Smooth muscle cell (in vitro differentiated cells): ENCODE results near the gene ATP2A1. TPM values are rescaled to one million over a fixed set of nuclear protein-coding genes. Genes with fewer than 3 reads are reported as not detected.
A peak's percentile ranks its signal among the peaks of the same experiment; 100 is the strongest.

ENCODE experiments used
- DNase-seq: peaks from one replicate; lab custom pipeline; 2025; ENCODE audit not compliant: unreplicated experiment; lab: John Stamatoyannopoulos, UW
- H2AFZ ChIP-seq: fragments of 200-600 bp; sonication (generic); 2 replicates; pipeline ENCODE4 v1.6.0; 2016; ENCODE audit warnings: antibody characterized with exemption, low read depth, mild to moderate bottlenecking
- H3F3A ChIP-seq: fragments of 200-600 bp; sonication (generic); 2 replicates; pipeline ENCODE4 v1.6.0; 2017; ENCODE audit warnings: antibody characterized with exemption, low read depth
- H3K27ac ChIP-seq: fragments of 200-600 bp; sonication (generic); 2 replicates; pipeline ENCODE4 v1.5.1; 2016; ENCODE audit warnings: low read depth, mild to moderate bottlenecking
- H3K27me3 ChIP-seq: fragments of 200-600 bp; sonication (generic); 2 replicates; pipeline ENCODE4 v1.6.1; 2016; ENCODE audit warnings: low read depth, mild to moderate bottlenecking
- H3K36me3 ChIP-seq: fragments of 200-600 bp; sonication (generic); 2 replicates; pipeline ENCODE4 v1.5.1; 2016; ENCODE audit warnings: low read depth
- H3K4me1 ChIP-seq: fragments of 200-600 bp; sonication (generic); 2 replicates; pipeline ENCODE4 v1.5.1; 2016; ENCODE audit warnings: low read depth
- H3K4me2 ChIP-seq: fragments of 200-600 bp; sonication (generic); 2 replicates; pipeline ENCODE4 v1.6.0; 2016; ENCODE audit warnings: mild to moderate bottlenecking
- H3K4me3 ChIP-seq: fragments of 200-600 bp; sonication (generic); 2 replicates; pipeline ENCODE4 v1.5.1; 2016; ENCODE audit warnings: mild to moderate bottlenecking
- H3K79me2 ChIP-seq: fragments of 200-600 bp; sonication (generic); 2 replicates; pipeline ENCODE4 v1.6.0; 2016; ENCODE audit warnings: low read depth, mild to moderate bottlenecking
- H3K9ac ChIP-seq: fragments of 200-600 bp; sonication (generic); 2 replicates; pipeline ENCODE4 v1.6.0; 2016; ENCODE audit warnings: low read depth
- H3K9me3 ChIP-seq: fragments of 200-600 bp; sonication (generic); replicated peaks from 2 replicates; pipeline ENCODE4 v1.5.1; 2016; ENCODE audit warnings: low read depth
- H4K20me1 ChIP-seq: fragments of 200-600 bp; sonication (generic); 2 replicates; pipeline ENCODE4 v1.6.0; 2016; ENCODE audit warnings: low read depth
- CTCF ChIP-seq: fragments of 200-600 bp; sonication (generic); IDR thresholded peaks from 2 replicates; pipeline ENCODE4 v1.5.1; 2017; ENCODE audit warnings: borderline replicate concordance, mild to moderate bottlenecking, antibody characterized with exemption; ENCODE audit not compliant: insufficient read depth, poor library complexity, severe bottlenecking
- WGBS: methylation state at CpG from one replicate; pipeline ENCODE4 v1.1.7; 2016; ENCODE audit warnings: low lambda C conversion rate; 5-methylcytosine and 5-hydroxymethylcytosine counted together
- polyA plus RNA-seq: library from polyadenylated mRNA; unstranded; fragments of >200 nt; fragmentation: Nextera tagmentation; extraction: Ambion mirVana; gene quantifications from 2 replicates; pipeline ENCODE4 v1.2.1, GENCODE V29; 2016
- total RNA-seq: library from RNA; depleted of rRNA; stranded (reverse); fragments of >200 nt; gene quantifications from 2 replicates; pipeline ENCODE4 v1.2.3, GENCODE V29; 2014

The ATP2A1 gene
- total and polyA plus RNA-seq, 2 experiments from 2014 or later: 0.09 to 1.2 TPM

- H3K4me1 ChIP-seq: peaks cover 12% of the 10 kb centered on the region
- H2AFZ ChIP-seq: no peak overlapping the region
- no peak overlapping the region for H3K9ac ChIP-seq
- H3K79me2 ChIP-seq: peaks cover 14% of the 10 kb centered on the region
- no peak overlapping the region for H3K4me3 ChIP-seq
- H4K20me1 ChIP-seq: peaks cover 27% of the 10 kb centered on the region
- TF ChIP-seq CTCF: no peak
- no peak overlapping the region for H3K4me2 ChIP-seq
- H3K27ac ChIP-seq: no peak overlapping the region
- peaks cover 3% of the 10 kb centered on the region for H3F3A ChIP-seq
- no peaks in the 10 kb centered on the region for H3K9me3 ChIP-seq
- DNase-seq: no peak
- H3K36me3 ChIP-seq: no peaks in the 10 kb centered on the region
- no peaks in the 10 kb centered on the region for H3K27me3 ChIP-seq
- WGBS: 97% methylated on average over 11 of the region's 11 CpGs
These were observed 9.1 kb upstream of the ATP2A1 start for GRCh38 chr16:28869201-28869600.

- peaks cover 10% of the 10 kb centered on the region for H4K20me1 ChIP-seq
- peaks cover 3% of the 10 kb centered on the region for H3F3A ChIP-seq
- H2AFZ ChIP-seq: no peak overlapping the region
- H3K4me3 ChIP-seq: no peak overlapping the region
- H3K36me3 ChIP-seq: no peaks in the 10 kb centered on the region
- H3K4me1 ChIP-seq: no peaks in the 10 kb centered on the region
- H3K27ac ChIP-seq: no peak overlapping the region
- DNase-seq: no peak
- TF ChIP-seq CTCF: no peak
- no peaks in the 10 kb centered on the region for H3K27me3 ChIP-seq
- no peaks in the 10 kb centered on the region for H3K9me3 ChIP-seq
- H3K4me2 ChIP-seq: no peak overlapping the region
- no peaks in the 10 kb centered on the region for H3K79me2 ChIP-seq
- no peak overlapping the region for H3K9ac ChIP-seq
- 93% methylated on average over 15 of the region's 15 CpGs for WGBS
These were observed 5.3 kb upstream of the ATP2A1 start for GRCh38 chr16:28872952-28873351.

GRCh38 chr16:28873543-28874201, 4.6 kb upstream of the ATP2A1 start:
- Histone ChIP-seq H3K27me3 (no peaks in the 10 kb centered on the region), H3K79me2 (no peaks in the 10 kb centered on the region), H2AFZ (no peak overlapping the region), H4K20me1 (peaks cover 10% of the 10 kb centered on the region), H3F3A (peaks cover 3% of the 10 kb centered on the region), H3K9ac (no peak overlapping the region), H3K4me3 (no peak overlapping the region), H3K27ac (no peak overlapping the region), H3K4me2 (no peak overlapping the region), H3K9me3 (no peaks in the 10 kb centered on the region), H3K4me1 (no peaks in the 10 kb centered on the region), H3K36me3 (no peaks in the 10 kb centered on the region)
- 96% methylated on average over 18 of the region's 18 CpGs for WGBS
- DNase-seq: no peak
- peak; percentile 54 for TF ChIP-seq CTCF

- Histone ChIP-seq H3K27ac (no peak overlapping the region), H3F3A (peaks cover 3% of the 10 kb centered on the region), H3K79me2 (no peaks in the 10 kb centered on the region), H3K27me3 (no peaks in the 10 kb centered on the region), H3K4me2 (no peak overlapping the region), H3K4me3 (no peak overlapping the region), H3K9ac (no peak overlapping the region), H2AFZ (no peak overlapping the region), H3K9me3 (no peaks in the 10 kb centered on the region), H3K36me3 (no peaks in the 10 kb centered on the region), H4K20me1 (peaks cover 10% of the 10 kb centered on the region), H3K4me1 (no peaks in the 10 kb centered on the region)
- WGBS: 96% methylated on average over 6 of the region's 6 CpGs
- no peak for DNase-seq
- no peak for TF ChIP-seq CTCF
These were observed 3.9 kb upstream of the ATP2A1 start for GRCh38 chr16:28874406-28874805.
